ENCODE measurements around the gene PHF21A.
"Not testable (repeated sequence)": the region's sequence is repeated elsewhere in the genome, so short reads cannot be mapped to it uniquely, and the experiment has no call there.

The PHF21A gene

DNA sequence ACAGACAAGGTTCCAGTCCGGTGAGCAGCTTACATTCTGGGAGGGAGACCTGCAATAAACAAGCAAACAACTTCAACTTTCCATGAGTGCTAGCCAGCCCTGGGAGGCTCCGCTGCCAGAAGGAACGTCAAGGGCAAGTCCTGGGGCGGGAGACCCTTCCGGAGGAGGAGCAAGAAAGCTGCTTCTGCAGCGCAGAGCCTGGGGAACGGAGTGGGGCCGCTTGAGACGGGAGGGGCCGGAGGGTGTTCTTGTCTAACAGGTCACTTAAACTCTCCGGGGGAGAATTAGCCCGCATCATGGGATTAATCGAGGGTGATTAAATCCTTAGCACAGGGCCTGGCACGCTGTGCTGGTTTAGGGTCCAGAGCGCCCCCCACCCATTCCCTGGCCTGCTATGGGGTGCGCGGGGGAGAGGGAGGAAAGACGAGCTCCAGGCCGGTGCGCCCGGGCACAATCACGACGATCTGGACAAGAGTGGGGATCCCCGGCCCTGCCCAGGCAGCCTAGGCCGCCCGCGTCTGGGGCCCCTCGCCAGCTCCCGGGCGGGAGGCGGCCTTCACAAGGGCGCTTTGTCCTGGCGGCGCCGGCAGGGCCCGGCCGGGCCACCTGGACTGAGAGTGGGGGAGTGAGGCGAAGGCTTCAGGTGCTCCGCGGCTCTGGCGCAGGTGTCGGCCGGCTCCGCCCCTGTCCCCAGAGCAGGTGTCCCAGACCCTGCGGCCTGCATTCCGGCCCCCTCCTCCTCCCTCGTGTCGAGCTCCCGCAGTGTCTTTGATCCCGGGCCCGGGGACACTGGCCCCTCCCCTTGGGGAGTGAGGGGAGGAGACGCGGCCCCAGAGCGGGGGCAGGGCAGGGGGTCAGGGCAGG lies 199.5 kb downstream of the PHF21A start:
- DNase-seq (ENCODE audit: low read depth in 2 of 2), result no peak

DNA sequence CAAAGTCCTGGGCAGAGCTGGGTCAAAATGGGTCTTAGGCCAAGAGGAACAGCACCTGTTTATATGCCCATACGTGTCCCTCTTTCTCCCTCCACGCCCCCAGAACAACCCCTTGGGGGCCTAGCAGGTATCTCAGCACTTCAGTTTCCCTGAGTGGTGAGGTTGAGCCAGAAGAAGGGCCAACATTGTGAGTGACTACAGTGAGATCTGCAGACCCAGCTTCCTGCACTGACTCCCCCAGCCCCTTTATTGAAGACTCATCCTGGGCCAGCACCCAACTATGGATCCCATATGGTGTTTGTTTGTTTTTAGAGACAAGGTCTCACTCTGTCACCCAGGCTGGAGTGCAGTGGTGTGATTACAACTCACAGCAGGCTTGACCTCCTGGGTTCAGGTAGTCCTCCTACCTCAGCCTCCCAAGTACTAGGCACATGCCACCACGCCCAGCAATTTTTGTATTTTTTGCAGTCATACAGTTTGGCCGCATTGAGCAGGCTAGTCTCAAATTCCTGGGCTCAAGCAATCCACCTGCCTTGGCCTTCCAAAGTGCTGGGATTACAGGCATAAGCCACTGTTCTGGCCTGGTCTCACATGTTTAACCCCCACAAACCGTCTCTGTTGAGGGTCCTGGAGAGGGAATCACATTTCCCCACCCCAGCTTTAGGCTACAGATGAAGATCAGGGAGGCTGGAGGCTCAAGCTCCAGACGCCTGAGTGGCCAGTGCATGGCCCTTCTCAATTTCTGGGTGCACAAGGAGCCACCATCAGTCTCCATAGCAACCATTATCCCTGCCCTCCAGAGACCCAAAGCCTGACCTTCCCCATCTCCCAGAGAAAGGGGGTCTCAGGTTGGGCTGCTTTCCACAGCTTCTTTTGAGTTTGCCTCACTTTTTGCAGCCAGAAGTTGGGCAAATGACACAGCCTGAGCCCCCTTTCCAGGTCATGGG lies 200.4 kb downstream of the PHF21A start:
- no peak for DNase-seq (ENCODE audit: low read depth in 2 of 2)

DNA sequence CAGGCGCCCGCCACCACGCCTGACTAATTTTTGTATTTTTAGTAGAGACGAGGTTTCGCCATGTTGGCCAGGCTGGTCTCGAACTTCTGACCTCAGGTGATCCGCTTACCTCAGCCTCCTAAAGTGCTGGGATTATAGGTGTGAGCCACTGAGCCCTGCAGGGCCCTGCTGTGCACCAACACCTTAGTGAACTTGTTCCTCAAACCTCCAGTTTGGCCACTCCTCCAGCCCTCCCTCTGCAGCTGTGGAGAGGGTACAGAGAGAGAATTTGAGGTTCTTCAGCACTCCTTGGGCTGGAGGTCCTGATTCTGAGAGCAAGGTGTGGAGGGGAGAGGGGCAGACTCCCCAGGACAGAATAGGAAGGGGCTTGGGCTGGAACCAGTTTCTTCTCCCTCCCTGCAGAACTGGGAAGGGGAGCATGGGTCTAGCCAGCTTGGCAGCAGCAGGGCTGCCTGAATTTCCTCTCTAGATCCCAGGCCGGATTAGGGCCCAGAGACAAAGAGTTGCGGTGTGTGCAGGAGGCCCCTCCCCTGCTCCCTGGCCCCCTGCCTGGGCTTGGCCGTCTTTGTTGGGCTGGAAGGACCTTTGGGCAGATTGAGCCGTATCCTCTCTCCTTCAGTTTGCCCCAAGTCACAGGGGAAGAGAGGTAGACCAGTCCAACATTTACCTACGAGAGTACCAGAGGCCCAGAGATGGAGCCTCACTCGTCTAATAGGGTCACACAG lies 201.3 kb downstream of the PHF21A start:
- no peak for DNase-seq (ENCODE audit: low read depth in 2 of 2)

DNA sequence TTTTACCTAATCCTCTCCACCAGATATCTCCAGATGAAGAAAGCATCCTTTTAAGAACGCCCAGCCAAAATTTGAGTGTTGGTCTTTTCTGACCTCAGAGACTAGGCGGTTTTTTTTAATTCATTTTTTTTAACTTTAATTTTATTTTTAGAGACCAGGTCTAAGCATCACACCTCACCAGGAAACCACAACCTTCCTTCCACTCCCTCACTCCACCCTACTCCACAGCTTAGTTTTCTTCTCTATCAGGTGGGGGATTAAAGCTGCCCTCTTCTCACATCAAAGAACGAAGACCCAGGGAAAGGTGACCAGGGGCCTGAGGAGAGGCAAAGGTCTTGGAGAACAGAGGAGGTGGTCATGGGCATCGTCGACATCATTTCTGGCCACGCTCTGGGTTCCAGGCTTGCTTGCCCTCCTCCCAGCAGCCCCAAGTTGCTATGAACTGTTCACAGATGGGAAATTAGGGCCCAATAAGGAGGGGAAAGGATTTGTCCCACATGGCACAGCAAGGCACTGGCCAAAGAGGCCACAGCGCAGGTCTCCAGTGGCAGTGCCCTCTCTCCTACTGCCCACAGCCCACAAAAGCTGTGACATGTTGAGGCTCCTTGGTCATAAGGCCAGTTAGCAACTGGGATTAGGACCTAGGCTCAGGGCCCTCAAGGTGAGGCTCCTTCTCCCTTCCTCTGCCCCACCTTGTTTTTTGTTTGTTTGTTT lies 202.1 kb downstream of the PHF21A start:
- DNase-seq (ENCODE audit: low read depth in 2 of 2), result no peak

DNA sequence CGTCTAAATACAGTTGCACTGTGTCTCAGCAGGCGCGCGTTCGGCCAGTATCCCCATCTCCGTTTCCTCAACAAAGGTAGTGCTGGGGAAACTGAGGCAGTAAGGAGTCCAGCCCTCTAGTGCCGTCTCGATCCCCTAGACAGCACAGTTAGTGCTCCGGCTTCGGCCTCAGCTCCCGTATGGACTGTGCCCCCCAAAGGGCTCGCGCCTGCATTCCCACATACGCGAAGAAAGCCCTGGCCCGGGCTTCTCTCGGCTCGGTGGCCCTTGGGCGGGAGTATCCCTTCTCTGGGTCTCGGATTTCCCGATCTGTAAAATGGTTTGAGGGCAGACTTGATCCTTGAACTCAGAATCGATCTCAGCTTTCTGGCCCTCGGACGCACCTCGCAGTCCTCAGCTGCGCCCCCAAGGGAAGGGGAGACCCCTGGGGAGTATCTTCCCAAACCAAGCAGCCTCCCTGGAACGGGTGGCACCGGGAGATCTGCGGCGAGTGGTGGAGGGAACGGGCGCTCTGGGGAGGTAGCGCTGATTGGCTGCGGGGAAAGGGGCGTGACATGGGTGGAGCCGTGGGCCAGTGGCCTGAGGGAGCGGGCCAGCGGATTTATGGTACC lies 202.8 kb downstream of the PHF21A start:
- peak; percentile 35 to 67 for DNase-seq (ENCODE audit: low read depth in 2 of 2)

DNA sequence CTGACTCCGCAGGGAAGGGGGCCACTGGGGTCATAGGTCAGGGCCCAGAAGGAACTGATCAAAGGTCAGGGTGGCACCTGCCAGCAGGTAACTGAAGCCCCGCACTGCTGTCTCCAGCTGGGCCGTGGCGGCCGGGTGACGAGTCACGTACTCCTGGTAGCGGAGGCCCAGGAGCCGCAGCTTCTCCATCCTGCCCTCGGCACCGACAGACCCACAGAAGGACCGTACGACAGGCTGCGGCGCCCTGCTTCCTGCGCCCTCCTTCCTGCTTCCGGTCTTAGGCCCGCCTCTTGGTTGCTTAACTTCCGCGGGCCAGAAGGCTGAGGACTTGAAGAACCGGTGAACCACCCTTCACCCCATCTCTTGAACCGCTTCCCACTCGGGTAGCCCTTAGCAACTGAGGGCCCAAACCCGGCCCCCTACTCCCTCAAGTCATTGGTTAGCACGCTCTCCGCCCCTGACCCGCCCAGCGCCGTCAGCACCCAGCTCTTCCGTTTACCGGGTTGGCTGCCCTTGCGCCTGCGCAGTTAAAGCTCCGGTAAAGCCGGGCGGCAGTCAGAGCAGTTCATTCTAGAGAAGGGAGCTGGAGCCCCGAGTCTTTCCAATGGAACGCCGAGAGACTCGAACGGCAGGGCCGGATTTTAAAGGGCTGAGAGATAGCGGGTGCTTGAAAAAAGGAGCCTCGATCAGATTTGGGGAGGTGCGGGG lies 203.5 kb downstream of the PHF21A start, which contains the start of gene PEX16:
Gene PEX16 (minus strand): TSS at position 255 of the 708 bp plus-strand sequence. CDS start 66 bp downstream, at position 189.
- peak; percentile 88 to 95 for DNase-seq (ENCODE audit: low read depth in 2 of 2)

DNA sequence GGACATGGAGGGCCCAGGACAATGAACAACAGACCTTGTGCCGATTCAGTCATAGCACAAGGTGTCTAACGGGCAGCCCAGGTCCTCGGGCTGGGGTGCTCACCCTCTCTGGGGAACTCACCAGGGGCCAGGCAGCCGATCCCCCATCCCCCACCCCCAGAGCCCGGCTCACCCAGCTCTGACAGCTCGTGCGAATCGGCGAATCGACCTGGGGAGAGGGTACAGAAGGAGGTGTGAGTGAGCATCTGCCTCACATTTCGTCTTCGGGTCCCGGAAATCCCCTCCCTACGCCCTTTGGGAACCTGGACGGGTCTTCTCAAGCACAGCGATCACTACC lies 204.0 kb downstream of the PHF21A start:
- no peak for DNase-seq (ENCODE audit: low read depth in 2 of 2)

DNA sequence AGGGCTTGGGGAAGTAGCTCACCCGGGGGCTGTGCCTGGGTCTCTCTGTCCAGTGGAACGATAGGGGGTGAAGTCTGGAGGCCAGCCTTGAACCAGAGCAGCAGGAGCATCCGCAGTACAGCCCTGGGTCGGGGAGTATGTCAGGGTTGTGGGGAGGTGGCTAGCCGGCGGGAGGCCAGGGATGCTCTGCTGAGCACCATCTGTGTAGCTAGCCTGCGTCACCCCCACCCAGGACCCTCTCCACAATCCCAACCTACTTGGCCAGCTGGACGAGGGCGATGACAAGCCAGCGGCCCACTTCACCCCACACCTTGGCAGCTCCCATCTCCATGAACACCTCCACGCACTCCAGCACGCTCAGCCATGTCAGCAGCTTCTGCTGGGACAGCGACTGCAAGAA lies 205.8 kb downstream of the PHF21A start:
- no peak for DNase-seq (ENCODE audit: low read depth in 2 of 2)

DNA sequence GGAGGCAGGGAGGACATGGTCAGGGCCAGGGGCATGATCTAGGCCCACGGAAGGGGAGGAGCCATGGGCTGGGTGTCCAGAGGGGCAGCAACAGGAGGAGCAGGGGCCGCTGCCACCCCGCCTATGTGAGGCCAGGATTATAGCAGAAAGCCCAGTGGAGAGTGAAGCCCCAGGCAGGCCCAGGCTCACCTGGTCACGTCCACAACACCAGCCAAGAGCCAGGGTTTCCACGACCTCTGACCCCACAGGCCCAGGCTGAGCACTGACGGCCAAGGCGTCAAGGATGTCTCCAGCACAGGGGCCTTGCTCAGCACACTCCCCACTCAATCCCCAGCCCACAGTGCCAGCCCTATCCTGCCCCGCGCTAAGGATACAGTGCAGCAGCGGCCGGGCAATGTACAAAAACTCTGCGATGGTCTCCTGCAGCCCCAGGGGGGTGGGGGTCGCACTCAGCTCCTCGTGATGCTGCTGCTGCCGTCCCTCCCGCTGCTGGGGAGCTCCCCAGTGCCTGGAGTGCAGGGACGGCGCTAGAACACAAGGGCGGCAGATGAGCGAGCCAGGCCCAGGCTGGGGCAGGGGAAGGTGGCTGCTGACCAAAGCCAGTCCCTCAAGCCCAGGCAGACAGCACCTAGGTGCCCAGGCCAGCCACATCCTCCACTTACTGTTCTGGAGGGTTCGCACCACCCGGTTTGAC lies 207.2 kb downstream of the PHF21A start:
- DNase-seq (ENCODE audit: low read depth in 2 of 2), result no peak

DNA sequence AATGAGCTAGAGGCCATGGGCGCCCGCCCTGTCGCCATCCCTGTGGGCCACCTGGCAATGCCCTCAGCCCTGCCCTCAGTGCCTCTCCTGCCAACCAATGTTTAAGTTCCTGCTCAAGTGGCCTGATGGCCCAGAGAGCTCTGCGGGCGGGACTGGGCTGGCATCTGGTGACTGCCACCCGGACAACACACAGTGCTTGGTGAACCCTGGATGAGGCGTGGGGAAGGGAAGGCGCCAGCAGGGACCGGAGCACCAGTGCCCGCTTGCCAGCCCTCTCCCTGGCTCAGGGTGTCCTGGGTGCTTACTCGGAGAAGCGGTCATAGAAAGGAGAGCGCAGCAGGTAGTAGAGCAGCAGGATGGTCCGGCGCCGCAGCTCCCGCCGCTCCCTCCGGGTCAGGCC lies 207.7 kb downstream of the PHF21A start:
- no peak for DNase-seq (ENCODE audit: low read depth in 2 of 2)

DNA sequence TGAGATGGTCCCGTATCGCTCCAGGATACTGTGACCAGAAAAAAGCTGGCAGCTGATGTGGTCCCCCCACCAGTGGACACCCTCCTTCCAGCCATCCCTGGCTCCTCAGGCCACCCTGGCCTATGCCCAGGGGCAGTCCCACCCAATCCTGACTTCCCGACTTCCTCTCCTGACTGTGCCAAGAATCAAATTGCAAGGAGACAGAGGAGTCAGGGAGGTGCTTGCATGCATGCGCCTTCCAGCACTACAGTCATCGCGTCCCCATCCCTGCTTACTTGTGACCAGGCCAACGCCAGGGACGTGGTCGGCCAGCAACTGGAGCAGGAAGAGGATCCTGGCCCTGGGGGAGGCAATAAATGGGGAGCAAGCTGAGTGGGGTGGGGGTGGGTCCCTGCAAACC lies 210.6 kb downstream of the PHF21A start:
- DNase-seq (ENCODE audit: low read depth in 2 of 2), result no peak

DNA sequence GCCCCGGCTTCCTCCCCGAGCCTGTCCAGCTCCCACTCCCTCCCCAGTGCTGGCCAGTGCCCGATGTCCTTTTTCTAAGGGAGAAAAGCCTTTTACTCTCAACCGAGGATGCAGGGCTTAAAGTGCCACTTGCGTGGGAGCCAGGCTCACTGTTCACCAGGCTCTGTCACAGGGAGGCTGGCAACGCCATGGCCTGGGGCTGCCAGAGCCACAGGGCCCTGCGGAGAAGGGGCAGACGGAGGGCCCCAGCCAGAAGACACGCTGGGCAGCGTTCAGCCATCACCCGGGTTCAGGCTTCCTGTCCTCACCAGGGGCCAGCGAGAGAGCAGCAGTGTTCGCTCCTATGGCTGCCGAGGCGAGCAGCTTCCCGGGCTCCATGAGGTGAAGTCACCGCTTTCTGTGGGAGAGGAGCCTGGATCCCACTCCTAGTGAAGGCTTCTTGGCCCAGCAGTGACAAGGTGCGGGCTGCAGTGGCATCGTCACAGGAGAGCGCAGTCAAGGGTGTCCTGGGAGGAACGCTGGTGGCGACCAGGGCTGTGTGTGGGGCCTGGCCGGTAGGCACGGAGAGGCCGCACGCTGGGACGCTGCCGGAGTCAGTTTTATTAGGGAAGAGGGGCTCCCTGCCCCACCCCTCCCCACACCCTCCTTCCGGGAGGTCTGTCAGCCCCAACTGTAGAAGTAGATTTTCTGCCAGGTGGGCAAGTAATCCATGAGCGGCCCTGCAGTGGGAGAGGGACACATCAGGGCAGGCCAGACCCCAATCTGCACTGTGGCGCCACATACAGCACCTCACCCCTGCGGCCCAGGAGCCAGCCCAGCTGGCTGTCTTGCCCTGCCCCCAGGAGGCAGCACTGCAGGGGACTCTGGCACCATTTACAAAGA lies 211.4 kb downstream of the PHF21A start:
- DNase-seq (ENCODE audit: low read depth in 2 of 2), result no peak

DNA sequence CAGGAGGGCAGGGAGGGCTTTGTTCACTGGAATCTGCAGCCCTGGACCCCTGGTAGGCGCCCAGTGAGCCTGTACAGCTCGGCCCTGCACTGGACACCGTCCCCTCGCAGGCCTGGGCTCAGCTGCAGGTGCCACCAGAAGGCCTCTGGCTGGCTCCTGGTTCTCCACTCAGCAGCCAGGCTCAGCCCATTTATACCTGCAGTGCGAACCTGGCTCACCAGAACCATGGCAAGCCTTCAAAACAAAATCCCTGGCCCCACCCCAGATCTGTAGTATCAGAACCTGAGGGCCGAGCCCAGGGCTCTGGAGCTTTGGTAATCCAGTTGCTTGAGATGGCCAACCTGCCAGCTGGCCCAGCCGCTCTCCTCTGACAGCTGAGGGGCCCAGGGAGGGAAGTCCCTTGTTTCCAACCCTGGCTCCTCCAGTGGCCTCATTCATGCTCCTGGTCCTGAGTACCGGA lies 213.3 kb downstream of the PHF21A start:
- no peak for DNase-seq (ENCODE audit: low read depth in 2 of 2)

DNA sequence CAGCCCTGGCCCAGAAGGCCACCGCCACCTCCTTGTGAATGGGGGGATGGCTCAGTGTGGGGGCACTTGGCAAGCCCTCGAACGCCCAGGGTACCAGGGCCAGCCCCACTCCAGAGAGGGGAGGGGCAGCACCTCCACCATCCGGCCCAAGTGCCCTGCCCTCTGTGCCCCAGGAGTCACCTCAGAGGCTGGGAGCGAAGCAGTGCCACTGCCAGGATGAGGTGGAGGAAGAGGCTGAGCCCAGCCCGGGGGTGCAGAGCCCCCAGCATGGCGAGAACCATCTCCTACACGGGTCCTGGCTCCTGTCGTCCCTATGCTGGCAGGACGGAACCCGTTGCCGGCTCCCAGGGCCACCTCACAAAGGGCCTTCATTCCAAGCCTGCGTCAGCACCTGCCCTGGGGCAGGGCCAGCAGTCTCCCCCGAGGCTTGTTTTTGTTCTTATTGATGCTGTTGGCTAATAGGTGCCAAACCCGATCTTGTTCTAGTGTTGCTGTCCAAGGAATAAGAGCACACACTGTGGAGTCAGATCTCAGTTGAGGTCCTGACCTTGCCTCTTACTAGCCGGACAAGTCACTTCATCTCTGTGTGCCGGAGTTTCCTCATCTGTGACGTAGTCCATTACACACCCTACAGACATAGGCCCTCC lies 214.2 kb downstream of the PHF21A start, which contains the start of gene FREY1:
Gene FREY1 (minus strand): TSS at position 307 of the 647 bp plus-strand sequence. CDS start 26 bp downstream, at position 281.
- DNase-seq (ENCODE audit: low read depth in 2 of 2), result no peak

DNA sequence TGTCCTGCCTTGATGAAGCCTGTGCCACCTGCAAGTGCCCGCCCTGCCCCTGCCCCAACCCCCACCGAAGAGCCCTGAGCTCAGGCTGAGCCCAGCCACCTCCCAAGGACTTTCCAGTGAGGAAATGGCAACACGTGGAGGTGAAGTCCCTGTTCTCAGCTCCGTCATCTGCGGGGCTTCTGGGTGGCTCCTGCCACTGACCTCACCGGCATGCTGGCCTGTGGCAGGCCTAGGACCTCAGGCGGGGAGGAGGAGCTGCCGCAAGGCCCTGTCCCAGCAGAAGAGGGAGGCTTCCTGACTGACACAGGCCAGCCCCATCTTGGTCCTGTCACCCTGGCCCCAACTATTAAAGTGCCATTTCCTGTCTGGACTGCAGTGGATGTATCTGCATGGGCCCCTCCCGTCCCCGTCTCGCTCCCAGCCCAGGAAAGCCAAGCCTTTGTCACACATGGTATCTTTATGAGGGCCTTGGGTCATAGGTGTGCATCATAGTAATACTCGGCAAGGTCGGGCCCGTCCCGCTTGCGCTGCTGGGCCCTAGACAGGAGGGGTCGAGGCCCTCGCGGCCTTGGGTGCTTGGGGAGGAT lies 215.1 kb downstream of the PHF21A start:
- DNase-seq (ENCODE audit: low read depth in 2 of 2), result no peak

DNA sequence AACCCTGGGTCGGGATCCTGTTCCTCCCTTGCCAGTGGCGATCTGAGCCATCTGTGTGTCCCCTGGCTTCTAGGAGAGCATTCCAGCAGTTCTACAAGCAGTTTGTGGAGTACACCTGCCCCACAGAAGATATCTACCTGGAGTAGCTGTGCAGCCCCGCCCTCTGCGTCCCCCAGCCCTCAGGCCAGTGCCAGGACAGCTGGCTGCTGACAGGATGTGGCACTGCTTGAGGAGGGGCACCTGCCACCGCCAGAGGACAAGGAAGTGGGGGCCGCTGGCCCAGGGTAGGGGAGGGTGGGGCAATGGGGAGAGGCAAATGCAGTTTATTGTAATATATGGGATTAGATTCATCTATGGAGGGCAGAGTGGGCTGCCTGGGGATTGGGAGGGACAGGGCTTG lies 215.7 kb downstream of the PHF21A start:
- not testable (repeated sequence) for DNase-seq (ENCODE audit: low read depth in 2 of 2)

DNA sequence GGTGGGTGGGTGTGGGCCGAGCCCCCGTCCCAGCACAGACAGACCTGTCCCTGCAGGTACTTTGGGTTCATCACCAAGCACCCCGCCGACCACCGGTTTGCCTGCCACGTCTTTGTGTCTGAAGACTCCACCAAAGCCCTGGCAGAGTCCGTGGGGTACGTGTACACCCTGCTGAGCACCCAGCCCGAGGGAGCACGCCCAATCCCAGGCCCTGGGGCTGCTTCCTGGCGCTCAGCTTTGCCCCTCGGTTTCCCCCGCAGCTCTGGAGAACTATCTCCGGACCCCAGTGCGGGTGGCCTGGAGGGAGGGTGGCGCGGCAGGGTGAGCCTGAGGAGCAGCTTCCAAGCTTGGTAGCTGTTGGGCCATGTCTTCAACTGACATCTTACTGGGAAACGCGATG lies 216.2 kb downstream of the PHF21A start:
- no peak for DNase-seq (ENCODE audit: low read depth in 2 of 2)

All from stimulated activated CD4-positive, alpha-beta T cell treated with anti-CD3 and anti-CD28 coated beads, Interleukin-15, amount 100 ng/mL, for 48 hours (primary cell).